HG03457 (cell line): ENCODE data around the gene ADCY5.

Experiments
- ATAC-seq: cut with Tn5 transposase; IDR thresholded peaks from one replicate; pipeline ENCODE4 v1.9.1; 2021; ENCODE audit warnings: moderate number of reproducible peaks; ENCODE audit not compliant: unreplicated experiment

ADCY5 gene

DNA sequence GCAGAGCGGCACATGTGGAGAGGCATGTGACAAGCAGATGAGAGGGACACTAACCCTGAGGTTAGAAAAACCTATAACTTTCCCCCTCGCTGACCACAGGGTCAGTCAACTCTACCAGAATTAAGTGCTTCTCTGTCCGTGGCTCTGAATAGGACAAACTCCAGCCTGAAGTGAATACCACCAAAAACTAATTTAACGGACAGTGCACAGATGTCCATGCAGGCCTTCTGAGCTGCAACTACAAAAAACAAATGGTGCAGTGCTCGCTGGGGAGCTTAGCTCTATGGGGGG, 59.3 kb downstream of the ADCY5 start:
- no peak for ATAC-seq

GRCh38 chr3:123388811-123389627, 59.9 kb downstream of the ADCY5 start:
- no peak for ATAC-seq

- no peak for ATAC-seq
These were observed 60.8 kb downstream of the ADCY5 start for GRCh38 chr3:123388042-123388441.

DNA sequence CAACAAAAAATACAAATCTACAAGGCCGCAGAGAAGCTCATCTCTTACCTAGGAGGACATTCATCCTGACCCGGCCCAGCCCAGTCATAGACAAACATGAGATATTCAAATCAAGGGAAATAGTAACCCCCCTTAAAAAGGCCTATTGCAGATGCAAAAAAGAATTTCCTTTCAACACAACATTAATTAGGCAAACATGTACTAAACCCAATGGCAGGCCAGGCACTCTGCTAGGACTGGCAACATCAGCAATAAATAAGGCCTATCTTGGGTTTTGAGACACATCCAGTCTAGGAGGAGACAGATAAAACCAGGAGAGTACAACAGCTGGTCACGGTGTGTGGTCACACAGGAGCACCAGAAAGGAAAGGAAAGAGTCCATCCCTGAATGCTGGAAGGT, 61.4 kb downstream of the ADCY5 start:
- ATAC-seq: no peak

DNA sequence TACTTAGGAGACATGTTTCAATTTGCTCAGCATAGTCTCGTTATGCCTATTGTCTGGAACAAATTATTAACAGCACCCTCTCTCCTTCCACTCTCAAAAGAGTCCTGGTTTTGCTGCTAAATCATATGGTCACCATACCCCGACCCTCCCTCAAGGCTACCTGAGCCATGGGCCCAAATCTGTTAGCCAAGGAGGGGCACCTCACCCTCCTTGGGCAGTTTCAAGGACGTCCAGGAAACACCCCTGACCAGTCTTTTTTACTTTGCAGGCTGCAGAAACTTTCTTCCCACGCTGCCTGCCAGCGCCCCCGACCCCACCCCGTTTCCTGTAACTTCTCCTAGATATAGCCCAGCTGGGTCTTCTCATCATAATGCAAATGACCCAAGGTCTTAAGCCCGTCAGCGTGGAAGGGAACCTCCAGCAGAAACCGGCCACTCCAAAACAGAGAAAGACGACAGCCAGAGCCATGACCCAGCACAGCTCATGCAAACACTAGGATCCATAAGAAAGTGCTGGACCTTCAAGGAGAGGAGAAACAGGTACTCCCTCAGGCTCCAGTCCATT, 62.3 kb downstream of the ADCY5 start:
- ATAC-seq: no peak

- no peak for ATAC-seq
These were observed 62.9 kb downstream of the ADCY5 start for GRCh38 chr3:123385981-123386380.

- ATAC-seq: no peak
These were observed 63.4 kb downstream of the ADCY5 start for GRCh38 chr3:123385499-123385898.

- ATAC-seq: no peak
These were observed 63.9 kb downstream of the ADCY5 start for GRCh38 chr3:123385001-123385401.

DNA sequence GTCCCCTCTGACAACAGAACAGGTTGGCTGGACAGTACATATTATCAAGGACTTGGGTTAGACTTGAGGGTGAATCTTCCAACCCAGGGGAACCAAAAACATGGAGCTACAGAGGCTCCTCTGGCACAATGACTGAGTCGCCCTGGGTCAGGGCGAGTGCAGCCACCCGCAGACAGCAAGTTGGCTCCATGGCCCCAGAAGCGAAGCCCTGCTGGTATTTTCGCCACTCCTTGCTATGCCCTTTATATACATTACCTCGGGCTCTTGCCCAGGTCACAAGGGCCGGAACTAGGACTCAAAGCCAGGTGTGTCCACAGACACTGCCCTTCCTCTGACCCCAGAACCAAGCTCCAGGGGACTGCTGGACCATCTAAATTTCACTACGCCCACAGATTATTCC, 64.6 kb downstream of the ADCY5 start:
- ATAC-seq: no peak

- no peak for ATAC-seq
These were observed 65.5 kb downstream of the ADCY5 start for GRCh38 chr3:123383091-123384053.

- ATAC-seq: no peak
These were observed 68.6 kb downstream of the ADCY5 start for GRCh38 chr3:123380261-123380660.

GRCh38 chr3:123379041-123379830, 69.7 kb downstream of the ADCY5 start:
- no peak for ATAC-seq

DNA sequence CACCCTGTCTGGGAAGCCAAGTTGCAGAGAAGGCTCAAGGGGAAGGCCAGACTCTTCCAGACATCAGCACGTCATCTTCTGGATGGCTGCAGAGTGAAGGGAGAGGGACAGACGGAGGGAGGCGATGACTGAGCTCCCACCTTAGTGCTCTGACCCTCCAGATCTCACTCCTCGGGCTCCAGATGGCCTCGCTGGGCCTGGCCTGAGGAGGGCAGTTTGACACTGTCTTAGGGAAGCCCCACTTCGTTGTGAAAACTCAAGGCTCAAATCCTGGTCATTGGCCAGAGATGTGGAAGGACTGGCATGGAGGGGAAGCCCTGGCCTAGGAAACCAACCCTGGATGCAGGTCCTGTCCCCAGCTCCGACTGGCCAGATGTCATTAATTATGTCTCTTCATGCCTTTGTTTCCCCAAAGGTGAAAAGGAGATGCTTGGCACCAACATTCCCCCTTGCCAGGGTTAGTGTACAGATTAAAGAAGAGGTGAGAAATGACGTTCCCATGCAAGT, 70.4 kb downstream of the ADCY5 start:
- ATAC-seq: no peak

GRCh38 chr3:123377243-123377740, 71.6 kb downstream of the ADCY5 start:
- ATAC-seq: no peak

- no peak for ATAC-seq
These were observed 72.2 kb downstream of the ADCY5 start for GRCh38 chr3:123376451-123377242.

DNA sequence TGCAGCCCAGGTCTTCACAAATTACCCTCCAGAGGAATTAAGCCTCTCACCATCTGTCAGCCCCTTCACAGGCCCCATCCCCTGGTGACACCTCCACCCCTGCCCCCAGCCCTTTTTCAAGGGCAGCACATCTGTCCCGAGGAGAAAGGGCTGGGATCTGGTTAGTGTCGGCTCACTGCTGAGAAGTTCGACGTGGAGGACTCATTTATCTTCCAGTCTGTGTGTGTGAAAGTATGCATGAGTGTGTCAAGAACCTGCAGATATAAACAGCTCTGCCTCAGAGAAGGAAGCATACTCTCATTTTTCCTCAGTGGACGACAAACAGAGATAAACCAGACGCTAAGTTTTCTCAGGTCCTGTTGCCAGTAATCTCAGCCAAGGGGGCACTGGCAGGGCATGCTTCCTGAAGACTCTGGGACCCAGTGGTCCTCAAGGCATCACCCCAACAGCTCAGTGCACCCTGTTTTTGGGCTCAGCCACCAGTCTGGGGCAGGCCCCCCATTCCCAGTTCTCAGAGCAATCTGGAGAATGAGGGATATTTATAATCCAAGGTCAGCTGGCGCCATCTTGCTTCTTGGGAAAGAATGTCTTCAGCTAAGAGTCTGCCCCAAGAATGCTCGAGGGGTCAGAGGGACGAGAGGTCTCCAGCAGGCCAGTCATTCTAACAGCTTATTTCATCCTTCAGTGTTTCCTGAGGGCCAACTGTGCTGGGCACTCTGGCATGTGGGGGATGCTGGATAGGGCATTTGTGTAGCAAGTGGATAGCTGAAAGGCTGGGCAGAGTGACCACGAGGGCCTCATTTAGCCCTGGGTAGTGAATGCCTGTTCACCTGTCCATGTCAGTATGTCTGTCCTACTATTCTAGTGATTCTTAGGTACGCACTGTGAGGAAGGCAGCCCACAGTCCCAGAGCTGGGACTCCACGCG, 73.6 kb downstream of the ADCY5 start:
- no peak for ATAC-seq

- ATAC-seq: no peak
These were observed 74.9 kb downstream of the ADCY5 start for GRCh38 chr3:123374016-123374415.

DNA sequence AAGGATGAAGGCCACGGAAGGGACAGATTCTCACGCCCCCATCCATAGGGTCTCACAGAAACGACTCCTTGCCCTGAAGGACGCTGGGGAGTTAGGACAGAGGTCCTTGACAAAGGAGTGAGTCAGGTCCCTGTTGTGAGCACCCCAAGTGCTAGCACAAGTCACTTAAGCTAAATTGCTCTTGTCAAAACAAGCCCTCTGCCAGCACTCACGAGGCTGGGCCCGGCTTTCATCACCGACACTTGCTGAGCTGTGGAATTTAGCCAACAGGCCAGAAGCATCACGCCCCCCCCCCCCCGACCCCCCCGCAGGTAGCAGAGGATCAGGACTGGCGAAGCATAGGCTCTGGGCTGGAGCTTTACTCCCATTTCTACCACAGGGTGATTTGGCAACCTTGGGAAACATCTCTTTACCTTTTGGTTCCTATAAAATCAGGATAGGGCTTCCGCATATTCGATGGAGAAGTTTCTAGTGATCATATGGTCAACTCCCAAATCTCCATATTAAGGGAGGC, 75.4 kb downstream of the ADCY5 start:
- no peak for ATAC-seq
